ENCODE data around the gene RAE1.

RAE1 gene, protein sequence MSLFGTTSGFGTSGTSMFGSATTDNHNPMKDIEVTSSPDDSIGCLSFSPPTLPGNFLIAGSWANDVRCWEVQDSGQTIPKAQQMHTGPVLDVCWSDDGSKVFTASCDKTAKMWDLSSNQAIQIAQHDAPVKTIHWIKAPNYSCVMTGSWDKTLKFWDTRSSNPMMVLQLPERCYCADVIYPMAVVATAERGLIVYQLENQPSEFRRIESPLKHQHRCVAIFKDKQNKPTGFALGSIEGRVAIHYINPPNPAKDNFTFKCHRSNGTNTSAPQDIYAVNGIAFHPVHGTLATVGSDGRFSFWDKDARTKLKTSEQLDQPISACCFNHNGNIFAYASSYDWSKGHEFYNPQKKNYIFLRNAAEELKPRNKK

DNA sequence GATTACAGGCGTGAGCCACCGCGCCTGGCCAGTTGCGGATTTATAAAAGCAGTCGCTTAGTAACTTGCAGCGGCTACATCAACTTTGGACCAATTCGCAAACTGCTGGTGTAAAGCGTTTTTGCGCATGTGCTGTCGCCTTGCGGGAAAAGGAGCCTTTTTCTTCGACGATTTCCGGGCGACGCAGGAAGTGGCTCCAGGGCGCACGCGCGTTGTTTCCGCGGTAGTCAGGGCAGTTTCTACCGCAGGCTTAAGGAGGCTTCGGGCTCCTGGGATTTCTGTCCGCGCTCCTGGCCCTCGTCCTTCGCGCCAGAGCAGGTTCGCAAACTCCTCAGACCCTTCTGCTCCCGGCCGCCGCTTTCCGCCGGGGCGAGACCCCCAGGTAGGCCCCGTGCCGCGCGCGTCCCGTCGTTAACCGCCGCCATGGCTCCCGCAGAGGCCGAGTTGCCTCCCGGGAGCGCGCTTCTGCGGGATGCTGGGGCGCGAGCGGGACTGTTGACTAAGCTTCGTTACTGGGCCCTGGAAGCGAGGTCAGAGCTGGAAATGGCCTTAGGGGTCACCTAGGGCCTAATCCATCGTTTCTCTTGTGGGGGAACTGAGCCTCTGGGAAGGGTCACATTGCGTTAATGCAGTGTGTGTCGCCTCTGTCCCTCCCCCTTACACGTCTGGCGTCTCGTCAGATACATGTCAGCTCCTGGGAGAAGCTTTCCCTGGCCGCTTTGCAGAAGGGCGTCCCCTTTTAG, at the start of gene RAE1:
TSS of gene RAE1 (plus strand) at position 214 of the 742 bp plus-strand sequence. CDS start 2,784 bp downstream, outside the sequence.
- DNase-seq = peak; percentile 71

DNA sequence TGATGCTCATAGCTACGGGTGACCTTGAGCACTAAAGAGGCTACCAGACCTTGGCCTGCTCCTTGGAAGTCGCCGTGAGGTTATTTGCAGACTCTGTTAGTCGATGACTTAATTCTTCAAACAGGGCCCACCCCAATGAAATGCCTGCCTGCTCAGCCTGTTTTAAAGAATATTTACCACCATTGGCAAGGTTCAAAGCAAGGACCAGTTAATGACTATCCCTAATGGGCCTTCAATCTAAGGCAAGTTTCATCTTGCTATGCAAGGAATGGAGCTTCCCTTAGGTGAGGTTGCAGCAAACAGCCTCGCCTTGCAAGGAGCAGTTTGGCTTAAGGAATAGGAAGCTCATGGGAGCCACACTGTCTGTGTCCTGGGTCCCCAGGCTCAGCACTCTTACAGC, 44.3 kb upstream of the RAE1 start:
- DNase-seq = no peak

DNA sequence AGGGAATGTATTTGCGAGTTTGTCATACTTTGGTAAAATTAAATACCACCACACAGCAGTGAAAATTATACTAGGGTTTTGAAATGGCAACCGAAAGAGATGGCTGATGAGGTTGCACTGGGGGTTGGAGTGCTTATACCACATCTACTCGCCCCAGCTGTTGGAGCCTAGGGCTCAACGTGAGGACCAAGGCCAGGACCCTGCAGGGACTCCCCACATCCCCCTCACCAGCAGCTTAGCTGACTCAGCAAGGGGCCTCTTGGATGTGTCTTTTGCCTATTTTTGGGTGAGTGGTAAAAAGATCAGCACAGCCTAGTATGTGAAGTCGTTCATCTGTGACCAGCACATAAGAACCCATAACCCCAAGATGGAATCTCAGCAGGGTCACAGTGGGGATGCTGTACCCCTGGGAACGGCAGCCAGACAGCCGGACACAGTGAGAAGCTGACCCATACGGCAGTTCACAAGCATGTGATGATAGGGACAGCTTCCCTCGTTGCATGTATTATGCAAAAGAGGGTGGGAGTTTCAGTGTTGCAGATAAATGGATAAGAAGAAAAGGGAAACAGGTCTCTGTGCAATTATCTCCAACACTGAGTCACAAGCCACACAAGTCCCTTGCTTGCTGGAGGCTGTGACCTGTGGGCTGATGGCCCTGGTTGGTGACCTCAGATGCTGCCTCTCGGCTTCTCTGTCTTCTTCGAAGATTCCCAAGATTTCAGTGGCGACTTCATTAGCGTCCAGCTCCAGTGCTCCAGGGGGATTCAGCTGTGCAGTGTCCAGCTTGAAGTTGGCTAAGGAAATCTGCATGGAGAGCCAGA, 42.4 kb upstream of the RAE1 start:
- no peak for DNase-seq

DNA sequence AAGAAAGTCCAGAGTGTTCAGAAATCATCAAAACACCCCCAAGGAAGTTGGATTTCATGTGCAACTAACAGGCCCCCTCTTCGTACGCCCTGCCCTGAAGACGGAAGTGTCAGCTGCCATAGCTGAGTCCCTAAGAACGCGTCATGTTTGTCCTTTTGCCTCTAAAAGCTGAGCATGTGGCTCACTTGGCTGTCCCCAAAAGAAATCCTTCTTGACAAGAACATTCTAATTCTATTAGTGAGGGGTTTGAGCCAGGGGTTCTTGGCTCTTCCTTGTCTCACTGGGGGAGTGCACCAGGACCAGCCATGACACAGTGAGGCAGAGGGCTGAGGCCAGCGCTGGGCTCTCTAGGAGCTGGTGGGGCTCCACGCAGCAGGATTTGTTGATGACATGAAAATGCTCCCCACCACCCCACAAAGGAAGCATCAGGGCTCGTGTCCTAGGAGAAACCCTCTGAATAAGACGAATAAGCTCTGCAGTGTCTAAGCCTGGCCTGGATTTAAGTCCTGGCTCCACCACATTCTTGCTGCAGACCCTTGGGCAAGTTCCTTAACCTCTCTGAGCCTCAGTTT, 41.4 kb upstream of the RAE1 start:
- DNase-seq = no peak

DNA sequence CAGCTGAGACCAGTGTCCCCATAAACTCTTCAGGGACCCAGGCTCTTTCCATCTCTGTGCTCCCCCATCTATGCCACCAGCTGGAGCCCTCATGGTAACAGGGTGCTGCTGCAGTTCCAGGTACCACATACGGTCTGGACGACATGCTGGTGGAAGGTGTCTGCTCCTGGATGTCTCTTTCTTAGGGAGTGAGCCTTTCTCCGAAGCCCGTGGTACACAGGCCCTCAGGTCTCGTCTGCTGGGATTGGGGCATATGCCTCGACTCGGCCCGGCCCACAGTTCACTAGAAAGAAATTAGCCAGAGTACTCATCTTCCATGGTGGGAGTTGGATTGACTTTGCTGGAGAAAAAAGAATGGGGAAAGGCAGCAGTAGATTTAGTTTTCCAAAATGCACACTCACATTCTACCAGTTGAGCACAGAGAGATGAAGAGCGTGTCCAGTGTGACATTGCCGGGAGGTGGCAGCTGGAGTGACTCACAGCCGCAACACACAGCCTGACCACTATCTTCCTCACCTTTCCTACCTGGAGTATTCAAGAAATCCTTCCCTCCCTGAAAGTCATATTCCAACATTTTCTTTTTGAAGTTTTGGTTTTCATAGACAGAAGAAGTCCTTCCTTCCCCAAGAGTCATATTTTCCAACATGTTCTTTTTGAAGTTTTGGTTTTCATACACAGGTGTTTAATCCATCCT, 40.1 kb upstream of the RAE1 start:
- DNase-seq = no peak

DNA sequence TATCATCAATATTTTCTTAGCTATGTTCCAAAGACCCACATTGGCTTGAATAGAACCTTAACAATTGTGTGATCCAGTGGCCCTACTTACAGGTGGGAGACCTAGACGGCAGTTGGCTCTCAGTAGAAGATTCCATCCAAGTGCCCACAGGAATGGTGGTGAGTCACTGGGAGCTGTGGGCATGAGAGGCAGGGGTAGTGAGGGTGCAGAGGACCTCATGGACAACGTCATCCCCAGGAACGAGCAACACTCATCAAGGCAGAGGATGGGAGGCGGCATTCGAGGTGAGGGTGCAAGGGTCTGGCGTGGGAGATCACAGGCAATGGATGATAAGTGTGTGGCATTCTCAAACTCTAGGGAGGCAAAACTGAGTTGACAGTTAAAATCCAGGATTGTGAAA, 38.9 kb upstream of the RAE1 start:
- DNase-seq = no peak

DNA sequence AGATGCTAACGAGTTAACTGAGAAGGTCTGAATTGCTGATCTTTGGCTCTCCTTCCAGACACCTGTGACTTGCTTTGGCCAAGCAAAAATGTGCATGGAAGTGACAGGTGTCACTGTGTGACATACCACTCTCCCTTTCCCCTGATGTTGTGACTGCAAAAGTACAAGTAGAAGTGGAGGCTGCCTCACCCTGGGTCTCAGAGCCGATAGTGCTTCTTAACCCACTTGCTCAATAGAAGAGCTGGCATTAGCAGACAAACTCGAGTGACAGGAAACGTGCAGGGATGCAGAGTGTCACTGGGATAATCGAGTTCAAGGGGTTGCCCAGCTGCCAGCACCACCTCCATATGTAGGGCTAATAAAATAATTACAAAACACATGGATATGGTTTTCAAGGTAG, 37.8 kb upstream of the RAE1 start:
- DNase-seq = no peak

DNA sequence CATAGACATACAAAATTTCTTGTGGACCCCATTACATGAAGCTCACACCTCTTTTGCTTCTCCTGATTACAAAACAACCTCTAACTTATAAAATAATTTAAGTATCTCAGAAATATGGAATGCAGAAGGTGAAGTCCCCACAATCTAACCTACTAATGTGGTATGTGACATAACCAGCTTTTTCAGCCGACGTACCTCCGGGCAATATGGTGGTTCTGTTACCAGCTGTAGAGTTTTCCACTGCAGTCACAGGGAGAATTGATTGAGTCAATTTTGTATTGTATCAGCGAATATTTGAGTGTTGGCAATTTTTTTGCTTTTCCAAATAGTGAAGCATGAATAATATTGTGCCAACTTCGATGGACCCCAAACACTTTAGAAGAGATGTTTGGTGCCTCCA, 37.1 kb upstream of the RAE1 start:
- DNase-seq = no peak

DNA sequence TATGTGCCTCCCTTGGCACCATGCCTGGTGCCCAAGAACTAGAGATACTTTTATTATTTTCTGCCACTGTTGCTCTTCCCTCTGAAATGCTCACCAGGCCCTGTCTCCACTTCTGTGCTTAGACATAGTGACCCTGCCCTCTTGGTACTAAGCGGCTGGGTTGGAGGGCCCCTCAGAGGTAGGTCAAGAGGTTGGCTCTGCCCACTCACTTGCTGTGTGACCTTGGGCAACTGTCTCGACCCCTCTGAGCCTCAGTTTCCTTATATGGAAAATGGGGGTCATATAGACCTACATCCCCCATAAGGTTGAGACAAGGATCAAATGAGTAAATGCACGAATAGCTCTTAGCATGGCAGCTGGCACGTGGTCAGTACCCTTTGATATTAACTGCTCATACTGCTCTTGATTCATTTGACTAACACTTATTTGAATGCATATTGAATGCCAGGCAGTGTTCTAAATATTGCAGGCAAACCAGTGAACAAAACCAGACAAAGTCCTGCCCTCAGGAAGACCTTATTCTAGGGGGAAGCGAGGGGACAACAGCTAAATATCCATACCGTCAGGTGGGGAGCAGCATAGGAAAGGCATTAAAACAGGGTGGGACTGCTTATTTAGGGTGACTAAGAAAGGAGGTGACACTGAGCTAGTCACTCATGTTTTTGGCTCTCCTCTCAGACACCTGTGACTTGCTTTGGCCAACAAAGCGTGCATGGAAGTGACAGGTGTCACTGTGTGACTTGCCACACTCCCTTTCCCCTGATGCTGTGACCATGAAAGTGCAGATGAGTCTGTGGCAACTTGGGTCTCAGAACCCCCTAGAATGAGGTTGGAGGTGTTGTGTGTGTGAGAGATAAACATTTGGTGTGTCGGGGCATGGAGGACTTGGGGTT, 35.7 kb upstream of the RAE1 start:
- DNase-seq = no peak

DNA sequence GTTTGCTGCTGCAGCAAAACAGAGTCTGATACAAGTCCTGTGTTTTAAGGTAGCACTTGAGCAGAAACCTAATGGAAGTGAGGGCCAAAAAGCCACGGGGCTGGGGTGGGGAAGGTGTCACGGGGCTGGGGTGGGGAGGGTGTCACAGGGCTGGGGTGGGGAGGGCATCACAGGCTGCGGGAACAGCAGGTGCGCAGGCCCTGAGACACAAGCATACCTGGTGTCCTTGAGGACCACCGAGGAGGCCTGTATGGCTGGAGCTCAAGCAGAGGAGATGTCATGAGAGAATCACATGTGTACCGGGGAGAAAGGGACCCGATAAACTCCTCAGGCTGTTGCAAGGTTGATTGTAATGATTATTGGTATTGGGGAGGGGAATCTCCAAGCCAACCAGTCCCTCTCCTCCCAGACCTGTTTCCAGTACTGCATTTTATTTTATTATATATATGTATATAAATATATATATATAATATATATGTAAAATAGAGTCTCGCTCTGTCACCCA, 35.0 kb upstream of the RAE1 start:
- DNase-seq = no peak

DNA sequence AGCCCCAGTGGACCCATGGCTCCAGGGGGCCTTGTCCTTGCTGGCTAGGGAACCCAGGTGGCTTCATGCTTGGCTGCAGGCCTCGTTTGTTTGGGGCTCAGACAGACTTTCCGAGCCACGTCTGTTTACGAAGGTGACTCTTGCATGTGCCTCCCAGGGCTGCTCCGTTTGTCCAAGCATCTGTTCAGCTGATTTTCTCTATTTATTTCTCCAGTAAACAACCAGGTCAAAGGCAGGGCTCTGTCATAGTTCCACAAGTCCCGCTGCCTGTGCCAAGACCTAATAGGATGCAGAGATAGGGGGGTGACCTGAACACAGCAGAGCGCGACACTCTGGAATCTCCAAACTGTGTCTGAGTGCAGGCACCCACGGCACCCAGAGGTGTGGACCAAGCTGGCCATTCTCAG, 34.3 kb upstream of the RAE1 start:
- DNase-seq = no peak

DNA sequence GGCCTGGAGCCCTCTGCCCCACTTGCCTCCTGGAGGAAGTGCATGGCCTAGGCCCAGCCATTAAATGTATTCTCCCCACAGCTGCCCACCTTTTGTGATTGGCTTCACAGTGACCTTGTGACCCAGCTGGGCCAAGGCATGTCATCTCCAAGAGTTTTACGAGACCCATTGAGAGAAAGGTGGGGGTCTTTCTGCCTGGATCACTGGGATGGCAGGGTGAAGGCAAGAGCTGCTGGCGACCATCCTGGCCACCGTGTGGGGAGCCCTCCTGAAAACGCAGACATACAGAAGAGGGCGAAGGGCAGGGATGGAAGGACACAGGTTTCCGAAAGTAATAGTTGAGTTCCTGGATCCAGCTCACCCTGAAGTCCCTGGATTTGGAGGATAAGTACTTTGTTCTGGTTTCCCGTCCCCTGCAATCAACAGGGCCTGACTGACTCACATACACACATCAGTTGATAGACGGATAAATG, 33.7 kb upstream of the RAE1 start:
- DNase-seq = no peak

DNA sequence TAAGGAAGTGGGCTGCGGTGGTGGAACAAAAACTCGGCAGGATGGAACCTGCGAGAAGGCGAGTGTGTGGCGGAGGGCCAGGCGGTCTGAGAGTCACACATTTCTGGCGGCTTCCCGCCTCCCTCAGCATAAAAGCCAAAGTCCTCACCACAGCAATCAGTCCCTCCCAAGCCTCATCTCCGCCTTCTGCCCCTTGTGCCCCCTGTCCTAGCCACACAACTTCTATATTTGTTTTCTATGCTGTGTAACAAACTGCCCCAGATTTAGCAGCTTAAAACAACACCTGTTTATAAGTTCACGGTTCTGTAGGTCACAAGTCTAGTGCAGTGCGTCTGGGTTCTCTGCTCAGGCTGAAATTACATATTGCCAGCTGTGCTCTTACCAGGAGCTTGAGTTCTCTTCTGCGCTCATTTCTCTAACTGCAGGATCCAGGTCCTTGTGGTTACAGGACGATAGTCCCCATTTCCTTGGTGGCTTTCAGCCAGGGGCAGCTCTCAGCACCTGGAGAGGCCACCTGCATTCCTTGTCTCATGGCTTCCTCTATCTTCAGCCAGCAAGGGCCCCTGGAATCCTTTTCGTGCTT, 33.2 kb upstream of the RAE1 start:
- DNase-seq = no peak

DNA sequence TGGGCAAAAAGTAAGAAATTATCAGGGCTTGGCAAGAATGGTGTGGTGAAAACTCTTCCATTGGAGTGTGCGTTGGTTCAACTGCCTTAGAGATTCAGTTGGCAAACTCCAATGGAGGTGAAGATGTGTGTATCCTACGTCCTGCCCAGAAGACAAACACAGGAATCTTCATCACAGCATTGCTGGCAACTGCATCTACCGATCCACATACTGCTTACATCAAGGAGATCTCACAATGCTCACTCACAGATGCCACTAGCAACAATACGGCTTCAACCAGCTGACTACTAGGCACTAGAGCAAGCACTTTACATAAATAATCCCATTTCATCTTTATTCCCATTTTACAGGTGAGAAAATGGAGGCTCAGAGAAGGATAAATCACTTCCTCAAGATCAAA, 31.5 kb upstream of the RAE1 start:
- no peak for DNase-seq

DNA sequence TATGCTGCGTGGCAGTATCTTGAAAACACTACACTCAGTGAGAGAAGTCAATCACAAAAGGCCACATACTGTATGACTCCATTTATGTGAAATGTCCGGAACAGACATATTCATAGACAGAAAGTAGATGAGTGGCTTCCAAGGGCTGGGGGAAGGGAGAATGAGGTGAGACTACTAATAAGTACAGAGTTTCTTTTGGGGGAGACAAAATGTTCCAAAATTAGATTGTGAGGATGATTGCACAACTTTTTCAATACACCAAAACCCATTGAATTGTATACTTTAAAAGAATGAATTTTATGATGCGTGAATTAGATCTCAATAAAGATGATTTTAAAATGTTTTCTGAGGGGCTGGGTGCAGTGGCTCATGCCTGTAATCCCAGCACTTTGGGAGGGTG, 30.7 kb upstream of the RAE1 start:
- no peak for DNase-seq

DNA sequence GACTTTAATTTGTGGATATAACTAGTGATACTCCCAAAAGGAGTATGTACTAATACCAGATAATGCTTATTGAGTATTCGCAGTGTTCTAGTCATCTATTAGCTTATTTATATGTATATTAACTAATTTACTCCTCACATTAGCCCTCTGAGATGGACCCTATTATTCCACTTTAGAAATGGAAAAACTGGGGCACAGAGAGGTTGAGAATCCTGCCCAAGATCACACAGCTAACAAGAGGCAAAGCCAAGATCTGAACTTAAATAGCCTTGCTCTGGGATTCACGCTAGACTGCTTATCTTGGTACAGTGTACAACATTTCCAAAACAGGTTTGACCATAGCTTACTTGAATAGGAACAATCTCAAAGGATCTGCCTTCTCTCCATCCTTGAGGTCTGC, 29.9 kb upstream of the RAE1 start:
- no peak for DNase-seq

DNA sequence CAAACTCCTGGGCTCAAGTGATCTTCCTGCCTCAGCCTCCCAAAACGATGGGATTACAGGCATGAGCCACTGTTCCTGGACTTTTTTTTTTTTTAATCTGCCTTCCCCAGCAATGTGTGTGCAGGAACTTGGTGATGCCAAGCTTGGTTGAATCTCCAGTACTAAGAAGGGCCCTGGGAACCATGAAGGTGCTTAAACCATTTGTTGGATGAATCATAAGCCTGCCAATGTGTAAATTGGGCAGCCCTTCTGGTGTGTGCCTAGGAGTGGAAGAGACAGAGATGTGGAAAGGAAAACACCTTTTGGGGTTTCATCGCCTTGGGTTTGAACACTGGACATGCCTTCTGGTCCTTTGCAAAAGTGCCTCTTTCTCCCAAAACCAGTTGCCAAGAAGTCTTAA, 28.6 kb upstream of the RAE1 start:
- DNase-seq = no peak

DNA sequence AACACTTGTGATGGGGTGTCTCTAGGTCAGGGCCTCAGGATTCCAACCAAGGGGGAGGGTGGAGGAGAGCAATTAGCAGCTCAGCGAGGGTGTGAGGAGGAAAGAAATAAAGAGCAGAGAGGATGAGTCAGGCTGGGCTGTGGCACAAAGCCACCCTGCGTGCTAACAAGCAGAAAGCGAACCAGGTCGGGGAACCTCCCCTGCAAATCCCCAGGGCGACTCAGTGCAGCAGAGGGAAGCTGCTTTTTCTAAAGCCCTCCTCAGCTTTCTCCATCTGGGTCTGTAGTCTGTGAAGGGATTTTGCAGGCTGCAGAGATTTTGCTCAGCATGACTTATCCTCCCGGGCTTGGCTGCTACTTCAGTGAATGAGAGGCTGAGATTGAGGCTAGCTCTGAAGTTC, 28.0 kb upstream of the RAE1 start:
- no peak for DNase-seq

DNA sequence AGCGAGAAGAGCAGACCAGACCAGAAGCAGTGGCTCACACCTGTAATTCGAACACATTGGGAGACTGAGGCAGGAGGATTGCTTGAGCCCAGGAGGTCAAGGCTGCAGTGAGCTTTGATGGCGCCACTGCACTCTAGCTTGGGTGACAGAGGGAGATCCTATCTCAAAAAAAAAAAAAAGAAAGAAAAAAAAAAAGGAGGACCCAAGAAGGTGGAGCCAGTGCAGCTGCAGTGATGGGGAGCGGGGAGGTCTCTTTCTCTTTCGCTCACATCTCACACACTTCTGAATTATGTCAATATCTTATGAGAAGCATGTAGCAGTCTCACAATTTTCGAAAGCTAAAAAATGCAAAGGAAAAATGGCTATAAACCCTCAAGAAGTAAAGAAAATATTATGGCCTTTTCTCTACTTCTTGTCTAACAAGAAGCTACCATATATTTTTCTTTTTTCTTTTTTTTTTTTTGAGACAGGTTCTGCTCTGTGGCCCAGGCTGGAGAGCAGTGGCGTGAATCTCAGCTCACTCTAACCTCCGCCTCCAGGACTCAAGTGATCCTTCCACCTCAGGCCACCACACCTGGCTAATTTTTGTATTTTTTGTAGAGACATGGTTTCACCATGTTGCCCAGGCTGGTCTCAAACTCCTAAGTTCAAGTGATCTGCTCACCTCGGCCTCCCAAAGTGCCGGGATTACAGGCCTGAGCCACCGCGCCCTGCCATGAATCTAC, 25.3 kb upstream of the RAE1 start:
- DNase-seq = no peak
